GM12878 (cell line): ENCODE data around the gene TRIL. TPM values are rescaled to one million over a fixed set of nuclear protein-coding genes. Genes with fewer than 3 reads are reported as not detected.

Experiments
- ATAC-seq: fragments of 200-7000 bp; cut with Tn5 transposase; 3 replicates; pipeline ENCODE4 v1.9.1; 2020; ENCODE audit warnings: mild to moderate bottlenecking, moderate library complexity
- BruUV-seq: library from RNA; stranded (reverse); fragments of 400-500 nt; replicated peaks from 2 replicates; lab custom pipeline; 2021; lab: Mats Ljungman, UMichigan
- CTCF ChIA-PET: fragments of 300-600 bp; sonication (Branson Sonifier 250); formaldehyde crosslinking; extraction: SDS; loops from one replicate; lab custom pipeline; 2021; ENCODE audit warnings: inconsistent platforms; lab: Yijun Ruan, JAX
- POLR2A ChIA-PET: fragments of 350-600 bp; formaldehyde crosslinking; extraction: SDS; loops from one replicate; lab custom pipeline; 2021; ENCODE audit warnings: inconsistent platforms; lab: Charles Lee
- RAD21 ChIA-PET: fragments of 300-600 bp; sonication (Branson Sonifier 250); formaldehyde crosslinking; loops from one replicate; lab custom pipeline; 2023; ENCODE audit warnings: antibody characterized with exemption; ENCODE audit not compliant: unreplicated experiment; lab: Charles Lee
- SMC1A ChIA-PET: fragments of 300-600 bp; sonication (Branson Sonifier 250); formaldehyde crosslinking; loops from one replicate; lab custom pipeline; 2023; ENCODE audit not compliant: unreplicated experiment, uncharacterized antibody; lab: Charles Lee
- DNase-seq: peaks from one replicate; pipeline ENCODE4 v3.0.0-alpha.2; 2011; ENCODE audit warnings: low read depth, low spot score
- FAIRE-seq: peaks from 3 replicates; lab custom pipeline; 2011; peaks lifted over from hg19 to GRCh38; lab: Jason Lieb, UNC
- H2AFZ ChIP-seq: 2 replicates; pipeline ENCODE4 v1.6.0; 2011; ENCODE audit warnings: low read depth, low read length, control low read depth; ENCODE audit not compliant: control insufficient read depth
- H3K27ac ChIP-seq: 2 replicates; pipeline ENCODE4 v1.5.1; 2011; ENCODE audit warnings: control low read depth; ENCODE audit not compliant: control insufficient read depth, insufficient read depth
- H3K27me3 ChIP-seq, 2 experiments: replicated peaks in 1 of 2; 2 replicates each; pipeline versions ENCODE4 v1.6.0 to v1.6.1; 2011; ENCODE audit warnings: low read length in 1 of 2; ENCODE audit not compliant: control insufficient read depth in 2 of 2, insufficient read depth in 2 of 2
- H3K36me3 ChIP-seq, 2 experiments: 2 replicates each; pipeline ENCODE4 v1.5.1; 2011; ENCODE audit warnings: low read length in 1 of 2; ENCODE audit not compliant: control insufficient read depth in 2 of 2, insufficient read depth in 2 of 2
- H3K4me1 ChIP-seq: 2 replicates; pipeline ENCODE4 v1.6.1; 2011; ENCODE audit warnings: mild to moderate bottlenecking, low read length, moderate library complexity, mixed read lengths; ENCODE audit not compliant: control insufficient read depth, insufficient read depth
- H3K4me2 ChIP-seq: 2 replicates; pipeline ENCODE4 v1.6.0; 2011; ENCODE audit warnings: control low read depth; ENCODE audit not compliant: control insufficient read depth, insufficient read depth
- H3K4me3 ChIP-seq: fragments of 200-600 bp; sonication (generic); 2 replicates; pipeline ENCODE4 v1.5.1; 2016
- H3K79me2 ChIP-seq: 2 replicates; pipeline ENCODE4 v1.6.0; 2011; ENCODE audit warnings: low read length; ENCODE audit not compliant: control insufficient read depth, insufficient read depth
- H3K9ac ChIP-seq: 2 replicates; pipeline ENCODE4 v1.8.0; 2011; ENCODE audit warnings: low read length, control low read depth, mixed read lengths; ENCODE audit not compliant: control insufficient read depth, insufficient read depth
- H3K9me3 ChIP-seq: replicated peaks from 3 replicates; pipeline ENCODE4 v1.5.1; 2011; ENCODE audit warnings: mild to moderate bottlenecking, low read length; ENCODE audit not compliant: control insufficient read depth, insufficient read depth
- H4K20me1 ChIP-seq: 2 replicates; pipeline ENCODE4 v1.6.0; 2011; ENCODE audit not compliant: control insufficient read depth, insufficient read depth
- POLR2AphosphoS5 ChIP-seq: IDR thresholded peaks from 2 replicates; pipeline ENCODE4 v1.6.1; 2011; ENCODE audit warnings: mild to moderate bottlenecking, low read length, inconsistent platforms
- SMC3 ChIP-seq: IDR thresholded peaks from 2 replicates; pipeline ENCODE4 v1.6.1; 2011; ENCODE audit warnings: low read length, improper control_type of control experiment, borderline replicate concordance
- USF1 ChIP-seq: IDR thresholded peaks from 2 replicates; pipeline ENCODE4 v1.6.1; 2011; ENCODE audit warnings: borderline replicate concordance, low read depth, mild to moderate bottlenecking, moderate library complexity, mixed read lengths, low read length; ENCODE audit not compliant: insufficient read depth; ENCODE audit errors: extremely low read length
- ZNF217 ChIP-seq: fragments of 450-650 bp; IDR thresholded peaks from 2 replicates; pipeline ENCODE4 v1.6.1; 2017; ENCODE audit warnings: antibody characterized with exemption, mild to moderate bottlenecking
- WGBS: methylation state at CpG from one replicate; pipeline ENCODE4 v1.1.6; 2016; ENCODE audit warnings: low lambda C conversion rate; ENCODE audit not compliant: insufficient replicate concordance, insufficient coverage; ENCODE audit errors: missing lambda C conversion rate; 5-methylcytosine and 5-hydroxymethylcytosine counted together
- in situ Hi-C: fragments of 300-500 bp; cut with MboI; formaldehyde crosslinking; loops from 9 replicates; pipeline ENCODE4 v1.14.3; 2018; ENCODE audit warnings: mixed read lengths
- intact Hi-C: fragments of 100-400 bp; cut with micrococcal nuclease; formaldehyde crosslinking; loops from one replicate; pipeline ENCODE4 v1.14.2; 2022; ENCODE audit not compliant: unreplicated experiment
- polyA plus RNA-seq, 11 experiments: library from polyadenylated mRNA; depleted of rRNA in 4 of 11; unstranded in 6 of 11; stranded (reverse) in 5 of 11; fragments of >200 nt; fragmentation: Nextera tagmentation in 4 of 11; fragmentation: Illumina TruSeq in 1 of 11; extraction: Ambion mirVana in 4 of 11; extraction: Trizol in 1 of 11; gene quantifications; 1 replicate in 1 of 11; 2 replicates in 10 of 11; pipeline versions ENCODE4 v1.2.1 to v1.2.3, GENCODE V29; 2011 to 2016; ENCODE audit warnings: inconsistent platforms in 2 of 11, missing spikeins in 2 of 11, low read depth in 1 of 11
- total RNA-seq, 4 experiments: library from RNA; depleted of rRNA in 3 of 4; stranded (reverse); fragments of >200 nt in 3 of 4; fragmentation: Illumina TruSeq in 1 of 4; extraction: Trizol in 1 of 4; gene quantifications; 2 replicates each; pipeline versions ENCODE4 v1.2.1 to v1.2.3, GENCODE V29; 2013 to 2021
- TF ChIP-seq, protein P1 (sequence below): fragments of 450-650 bp; IDR thresholded peaks from 2 replicates; pipeline ENCODE4 v1.6.1; 2016; ENCODE audit warnings: mild to moderate bottlenecking

Gene TRIL
- total and polyA plus RNA-seq, 10 of the 15 experiments (the other 5 are each of a cell fraction or from before 2014, with no cell fraction given) = not detected

- FAIRE-seq (no peak), DNase-seq (no peak), ATAC-seq (no peak)
- RAD21 ChIA-PET = no interaction called here
- H4K20me1 ChIP-seq = no peaks in the 10 kb centered on the region
- H3K36me3 ChIP-seq = no peaks in the 10 kb centered on the region
- POLR2A ChIA-PET = no interaction called here
- no peak overlapping the region for H3K27ac ChIP-seq
- intact Hi-C loops = no loop called here
- H3K9me3 ChIP-seq = no peaks in the 10 kb centered on the region; the same call in 1 of the 3 replicates
- SMC1A ChIA-PET = interaction anchor here (0.9 kb wide), 1 partner anchor 17 kb away, joined by 3 read pairs; no protein-coding TSS in a partner anchor
- H3K4me3 ChIP-seq = no peak overlapping the region
- CTCF ChIA-PET = interaction anchor here (0.6 kb wide), 1 partner anchor 50 kb away, joined by 3 read pairs; no protein-coding TSS in a partner anchor
- no peak overlapping the region for H3K4me2 ChIP-seq
- H3K4me1 ChIP-seq = no peaks in the 10 kb centered on the region
- H3K9ac ChIP-seq = no peak overlapping the region
- peaks cover 6 to 8% of the 10 kb centered on the region in 2 experiments; a peak in 3 of 4 replicates for H3K27me3 ChIP-seq
- no peak overlapping the region for H2AFZ ChIP-seq
- 2% methylated on average over 5 of the region's 5 CpGs for WGBS
- TF ChIP-seq ZNF217 (no peak), POLR2AphosphoS5 (no peak), SMC3 (no peak), USF1 (no peak)
- TF ChIP-seq, protein P1, sequence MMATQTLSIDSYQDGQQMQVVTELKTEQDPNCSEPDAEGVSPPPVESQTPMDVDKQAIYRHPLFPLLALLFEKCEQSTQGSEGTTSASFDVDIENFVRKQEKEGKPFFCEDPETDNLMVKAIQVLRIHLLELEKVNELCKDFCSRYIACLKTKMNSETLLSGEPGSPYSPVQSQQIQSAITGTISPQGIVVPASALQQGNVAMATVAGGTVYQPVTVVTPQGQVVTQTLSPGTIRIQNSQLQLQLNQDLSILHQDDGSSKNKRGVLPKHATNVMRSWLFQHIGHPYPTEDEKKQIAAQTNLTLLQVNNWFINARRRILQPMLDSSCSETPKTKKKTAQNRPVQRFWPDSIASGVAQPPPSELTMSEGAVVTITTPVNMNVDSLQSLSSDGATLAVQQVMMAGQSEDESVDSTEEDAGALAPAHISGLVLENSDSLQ = no peak
- TF ChIP-seq, all 136 proteins: peak for 0
- in situ Hi-C loops = no loop called here
- BruUV-seq = no TSS peak
- no peaks in the 10 kb centered on the region for H3K79me2 ChIP-seq
Observed at GRCh38 chr7:28961972-28962371, 3.8 kb upstream of the TRIL start.
